Measurements from ENCODE around the gene SUMO3. TPM values are rescaled to one million over a fixed set of nuclear protein-coding genes. Genes with fewer than 3 reads are reported as not detected.

The SUMO3 gene
- total and polyA plus RNA-seq, 2 of the 13 experiments (the other 11 are each of a cell fraction or from before 2014, with no cell fraction given): 51.4 to 92.4 TPM

DNA sequence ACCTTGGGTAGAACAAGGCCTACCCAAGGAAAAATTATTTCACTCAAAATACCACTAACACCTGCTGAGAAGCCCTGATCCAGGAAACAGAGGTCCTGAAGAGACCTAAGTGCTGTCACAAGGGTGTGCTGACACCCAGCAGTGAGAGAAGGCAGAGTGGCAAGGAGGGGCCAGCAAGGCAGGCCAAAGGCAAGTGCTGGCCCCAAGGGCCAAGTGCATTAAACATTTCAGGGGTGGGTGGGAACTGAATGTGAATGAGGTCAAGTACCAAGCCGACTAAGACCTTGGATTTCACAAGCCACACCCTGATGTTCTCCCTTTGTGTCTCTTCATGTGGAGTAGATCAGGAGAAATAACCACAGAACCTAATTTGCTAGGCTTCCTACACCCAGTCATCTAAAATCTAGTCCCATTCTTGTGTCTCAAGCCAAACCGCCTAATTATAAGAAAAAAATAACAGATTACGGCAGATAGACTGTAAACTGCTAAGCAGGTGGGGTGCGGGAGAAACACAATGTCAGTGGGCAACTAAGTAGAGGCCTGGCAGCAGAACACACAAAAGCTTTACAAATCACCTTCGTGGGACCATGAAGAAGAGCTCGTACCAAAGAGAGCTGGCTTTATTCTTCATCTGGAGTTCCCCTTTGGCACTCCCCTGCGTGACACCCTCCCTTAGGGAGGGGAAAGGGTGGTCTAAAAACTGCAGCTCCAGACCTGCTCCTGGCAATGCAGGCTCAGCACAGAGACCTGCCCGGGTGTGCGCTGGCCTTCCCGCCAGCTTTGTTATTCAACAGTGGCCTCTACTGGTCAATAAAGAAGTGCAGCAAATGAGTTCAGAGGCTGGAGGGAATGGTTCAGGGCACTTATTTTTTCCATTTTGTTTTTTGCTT, 24.9 kb downstream of the SUMO3 start (continued):
- TF ChIP-seq, protein P1, sequence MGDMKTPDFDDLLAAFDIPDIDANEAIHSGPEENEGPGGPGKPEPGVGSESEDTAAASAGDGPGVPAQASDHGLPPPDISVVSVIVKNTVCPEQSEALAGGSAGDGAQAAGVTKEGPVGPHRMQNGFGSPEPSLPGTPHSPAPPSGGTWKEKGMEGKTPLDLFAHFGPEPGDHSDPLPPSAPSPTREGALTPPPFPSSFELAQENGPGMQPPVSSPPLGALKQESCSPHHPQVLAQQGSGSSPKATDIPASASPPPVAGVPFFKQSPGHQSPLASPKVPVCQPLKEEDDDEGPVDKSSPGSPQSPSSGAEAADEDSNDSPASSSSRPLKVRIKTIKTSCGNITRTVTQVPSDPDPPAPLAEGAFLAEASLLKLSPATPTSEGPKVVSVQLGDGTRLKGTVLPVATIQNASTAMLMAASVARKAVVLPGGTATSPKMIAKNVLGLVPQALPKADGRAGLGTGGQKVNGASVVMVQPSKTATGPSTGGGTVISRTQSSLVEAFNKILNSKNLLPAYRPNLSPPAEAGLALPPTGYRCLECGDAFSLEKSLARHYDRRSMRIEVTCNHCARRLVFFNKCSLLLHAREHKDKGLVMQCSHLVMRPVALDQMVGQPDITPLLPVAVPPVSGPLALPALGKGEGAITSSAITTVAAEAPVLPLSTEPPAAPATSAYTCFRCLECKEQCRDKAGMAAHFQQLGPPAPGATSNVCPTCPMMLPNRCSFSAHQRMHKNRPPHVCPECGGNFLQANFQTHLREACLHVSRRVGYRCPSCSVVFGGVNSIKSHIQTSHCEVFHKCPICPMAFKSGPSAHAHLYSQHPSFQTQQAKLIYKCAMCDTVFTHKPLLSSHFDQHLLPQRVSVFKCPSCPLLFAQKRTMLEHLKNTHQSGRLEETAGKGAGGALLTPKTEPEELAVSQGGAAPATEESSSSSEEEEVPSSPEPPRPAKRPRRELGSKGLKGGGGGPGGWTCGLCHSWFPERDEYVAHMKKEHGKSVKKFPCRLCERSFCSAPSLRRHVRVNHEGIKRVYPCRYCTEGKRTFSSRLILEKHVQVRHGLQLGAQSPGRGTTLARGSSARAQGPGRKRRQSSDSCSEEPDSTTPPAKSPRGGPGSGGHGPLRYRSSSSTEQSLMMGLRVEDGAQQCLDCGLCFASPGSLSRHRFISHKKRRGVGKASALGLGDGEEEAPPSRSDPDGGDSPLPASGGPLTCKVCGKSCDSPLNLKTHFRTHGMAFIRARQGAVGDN (CRISPR knock-in tag; IDR thresholded peaks at IDR 0.05): peak; percentile 37; the same call in 1 of the 2 replicates
- TF ChIP-seq, protein P2, sequence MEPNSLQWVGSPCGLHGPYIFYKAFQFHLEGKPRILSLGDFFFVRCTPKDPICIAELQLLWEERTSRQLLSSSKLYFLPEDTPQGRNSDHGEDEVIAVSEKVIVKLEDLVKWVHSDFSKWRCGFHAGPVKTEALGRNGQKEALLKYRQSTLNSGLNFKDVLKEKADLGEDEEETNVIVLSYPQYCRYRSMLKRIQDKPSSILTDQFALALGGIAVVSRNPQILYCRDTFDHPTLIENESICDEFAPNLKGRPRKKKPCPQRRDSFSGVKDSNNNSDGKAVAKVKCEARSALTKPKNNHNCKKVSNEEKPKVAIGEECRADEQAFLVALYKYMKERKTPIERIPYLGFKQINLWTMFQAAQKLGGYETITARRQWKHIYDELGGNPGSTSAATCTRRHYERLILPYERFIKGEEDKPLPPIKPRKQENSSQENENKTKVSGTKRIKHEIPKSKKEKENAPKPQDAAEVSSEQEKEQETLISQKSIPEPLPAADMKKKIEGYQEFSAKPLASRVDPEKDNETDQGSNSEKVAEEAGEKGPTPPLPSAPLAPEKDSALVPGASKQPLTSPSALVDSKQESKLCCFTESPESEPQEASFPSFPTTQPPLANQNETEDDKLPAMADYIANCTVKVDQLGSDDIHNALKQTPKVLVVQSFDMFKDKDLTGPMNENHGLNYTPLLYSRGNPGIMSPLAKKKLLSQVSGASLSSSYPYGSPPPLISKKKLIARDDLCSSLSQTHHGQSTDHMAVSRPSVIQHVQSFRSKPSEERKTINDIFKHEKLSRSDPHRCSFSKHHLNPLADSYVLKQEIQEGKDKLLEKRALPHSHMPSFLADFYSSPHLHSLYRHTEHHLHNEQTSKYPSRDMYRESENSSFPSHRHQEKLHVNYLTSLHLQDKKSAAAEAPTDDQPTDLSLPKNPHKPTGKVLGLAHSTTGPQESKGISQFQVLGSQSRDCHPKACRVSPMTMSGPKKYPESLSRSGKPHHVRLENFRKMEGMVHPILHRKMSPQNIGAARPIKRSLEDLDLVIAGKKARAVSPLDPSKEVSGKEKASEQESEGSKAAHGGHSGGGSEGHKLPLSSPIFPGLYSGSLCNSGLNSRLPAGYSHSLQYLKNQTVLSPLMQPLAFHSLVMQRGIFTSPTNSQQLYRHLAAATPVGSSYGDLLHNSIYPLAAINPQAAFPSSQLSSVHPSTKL (CRISPR knock-in tag; IDR thresholded peaks at IDR 0.05): peak; percentile 16; the same call in 1 of the 2 replicates
- TF ChIP-seq ZBTB42 (CRISPR knock-in tag; IDR thresholded peaks at IDR 0.05) (no peak), KLF9 (CRISPR knock-in tag; IDR thresholded peaks at IDR 0.05; ENCODE audit: low read depth) (no peak), MAFK (conservative IDR thresholded peaks at IDR 0.05 in 1 of 2, IDR thresholded peaks at IDR 0.05 in 1 of 2; ENCODE audit: low read length in 2 of 2) (0 out of 4 replicates have a peak, but pooled peaks of 1 of the 2 experiments have one; percentile 15), NR2F6 (IDR thresholded peaks at IDR 0.05) (no peak; the same call in 1 of the 2 replicates), NR2F6 (CRISPR knock-in tag; IDR thresholded peaks at IDR 0.05) (peak; percentile 65), ZMYM2 (CRISPR knock-in tag; IDR thresholded peaks at IDR 0.05) (no peak), RAD21 (CRISPR knock-in tag; IDR thresholded peaks at IDR 0.05) (peak; percentile 89), SAP130 (CRISPR knock-in tag; IDR thresholded peaks at IDR 0.05; ENCODE audit: low read depth) (peak; percentile 30; the same call in 1 of the 2 replicates), NR2F1 (CRISPR knock-in tag; IDR thresholded peaks at IDR 0.05) (0 out of 4 replicates have a peak, but pooled peaks of 1 of the 2 experiments have one; percentile 61)
- TF ChIP-seq, protein P3, sequence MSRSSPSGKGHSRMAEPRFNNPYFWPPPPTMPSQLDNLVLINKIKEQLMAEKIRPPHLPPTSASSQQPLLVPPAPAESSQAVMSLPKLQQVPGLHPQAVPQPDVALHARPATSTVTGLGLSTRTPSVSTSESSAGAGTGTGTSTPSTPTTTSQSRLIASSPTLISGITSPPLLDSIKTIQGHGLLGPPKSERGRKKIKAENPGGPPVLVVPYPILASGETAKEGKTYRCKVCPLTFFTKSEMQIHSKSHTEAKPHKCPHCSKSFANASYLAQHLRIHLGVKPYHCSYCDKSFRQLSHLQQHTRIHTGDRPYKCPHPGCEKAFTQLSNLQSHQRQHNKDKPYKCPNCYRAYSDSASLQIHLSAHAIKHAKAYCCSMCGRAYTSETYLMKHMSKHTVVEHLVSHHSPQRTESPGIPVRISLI (CRISPR knock-in tag; IDR thresholded peaks at IDR 0.05; ENCODE audit: borderline replicate concordance): no peak
- TF ChIP-seq, protein P4, sequence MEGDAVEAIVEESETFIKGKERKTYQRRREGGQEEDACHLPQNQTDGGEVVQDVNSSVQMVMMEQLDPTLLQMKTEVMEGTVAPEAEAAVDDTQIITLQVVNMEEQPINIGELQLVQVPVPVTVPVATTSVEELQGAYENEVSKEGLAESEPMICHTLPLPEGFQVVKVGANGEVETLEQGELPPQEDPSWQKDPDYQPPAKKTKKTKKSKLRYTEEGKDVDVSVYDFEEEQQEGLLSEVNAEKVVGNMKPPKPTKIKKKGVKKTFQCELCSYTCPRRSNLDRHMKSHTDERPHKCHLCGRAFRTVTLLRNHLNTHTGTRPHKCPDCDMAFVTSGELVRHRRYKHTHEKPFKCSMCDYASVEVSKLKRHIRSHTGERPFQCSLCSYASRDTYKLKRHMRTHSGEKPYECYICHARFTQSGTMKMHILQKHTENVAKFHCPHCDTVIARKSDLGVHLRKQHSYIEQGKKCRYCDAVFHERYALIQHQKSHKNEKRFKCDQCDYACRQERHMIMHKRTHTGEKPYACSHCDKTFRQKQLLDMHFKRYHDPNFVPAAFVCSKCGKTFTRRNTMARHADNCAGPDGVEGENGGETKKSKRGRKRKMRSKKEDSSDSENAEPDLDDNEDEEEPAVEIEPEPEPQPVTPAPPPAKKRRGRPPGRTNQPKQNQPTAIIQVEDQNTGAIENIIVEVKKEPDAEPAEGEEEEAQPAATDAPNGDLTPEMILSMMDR (CRISPR knock-in tag; IDR thresholded peaks at IDR 0.05): peak; percentile 87
- TF ChIP-seq, protein P5, sequence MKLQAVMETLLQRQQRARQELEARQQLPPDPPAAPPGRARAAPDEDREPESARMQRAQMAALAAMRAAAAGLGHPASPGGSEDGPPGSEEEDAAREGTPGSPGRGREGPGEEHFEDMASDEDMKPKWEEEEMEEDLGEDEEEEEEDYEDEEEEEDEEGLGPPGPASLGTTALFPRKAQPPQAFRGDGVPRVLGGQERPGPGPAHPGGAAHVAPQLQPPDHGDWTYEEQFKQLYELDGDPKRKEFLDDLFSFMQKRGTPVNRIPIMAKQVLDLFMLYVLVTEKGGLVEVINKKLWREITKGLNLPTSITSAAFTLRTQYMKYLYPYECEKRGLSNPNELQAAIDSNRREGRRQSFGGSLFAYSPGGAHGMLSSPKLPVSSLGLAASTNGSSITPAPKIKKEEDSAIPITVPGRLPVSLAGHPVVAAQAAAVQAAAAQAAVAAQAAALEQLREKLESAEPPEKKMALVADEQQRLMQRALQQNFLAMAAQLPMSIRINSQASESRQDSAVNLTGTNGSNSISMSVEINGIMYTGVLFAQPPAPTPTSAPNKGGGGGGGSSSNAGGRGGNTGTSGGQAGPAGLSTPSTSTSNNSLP (IDR thresholded peaks at IDR 0.05; ENCODE audit: low read depth, low read length): 0 out of 2 replicates have a peak, but pooled peaks have one; percentile 37
